GM19099 (cell line): Measurements from ENCODE around the gene HDAC9.

Experiments
- POLR2A ChIP-seq: IDR thresholded peaks from 3 replicates; pipeline ENCODE4 v1.6.1; 2011; ENCODE audit warnings: low read depth; ENCODE audit not compliant: insufficient read length; ENCODE audit errors: extremely low read depth

Gene HDAC9

DNA sequence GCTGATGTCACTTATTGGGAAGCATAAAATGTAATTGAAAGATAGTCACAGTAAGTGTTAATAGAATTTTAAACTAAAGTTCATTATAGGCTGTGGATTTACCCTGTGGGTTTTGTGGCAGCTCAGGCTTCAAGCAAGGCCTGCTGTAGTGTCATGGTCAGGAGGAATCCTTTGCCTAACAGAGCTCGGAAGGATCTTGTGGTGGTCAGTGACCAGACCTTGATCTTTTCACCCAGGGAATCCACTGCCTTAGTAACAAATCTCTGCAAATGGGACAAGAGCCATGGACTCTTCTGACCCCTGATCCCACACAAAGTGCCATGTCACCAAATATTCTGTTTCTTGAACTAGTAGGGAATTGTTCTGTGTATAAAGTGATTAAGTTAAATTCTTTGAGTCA is 20.6 kb upstream of the HDAC9 start:
- no peak for TF ChIP-seq POLR2A

DNA sequence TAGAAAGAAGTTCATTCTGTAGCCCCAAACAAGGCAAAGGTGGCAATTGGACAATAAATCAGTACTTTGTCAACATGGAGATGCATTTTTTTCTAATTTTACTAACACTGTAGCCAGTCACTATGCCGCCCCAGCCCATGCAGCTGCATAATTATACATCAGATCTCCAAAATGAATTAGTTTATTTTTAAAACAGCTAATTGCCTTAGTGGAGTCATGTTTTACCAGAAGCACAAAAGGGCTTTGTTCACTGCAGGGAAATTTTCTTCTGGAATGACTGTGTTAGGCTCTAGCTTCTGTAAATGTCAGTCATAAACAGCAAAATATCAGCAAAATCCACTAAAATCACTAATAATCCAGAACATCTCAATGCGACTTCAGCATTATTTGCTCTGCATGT is 20.1 kb upstream of the HDAC9 start:
- no peak for TF ChIP-seq POLR2A

DNA sequence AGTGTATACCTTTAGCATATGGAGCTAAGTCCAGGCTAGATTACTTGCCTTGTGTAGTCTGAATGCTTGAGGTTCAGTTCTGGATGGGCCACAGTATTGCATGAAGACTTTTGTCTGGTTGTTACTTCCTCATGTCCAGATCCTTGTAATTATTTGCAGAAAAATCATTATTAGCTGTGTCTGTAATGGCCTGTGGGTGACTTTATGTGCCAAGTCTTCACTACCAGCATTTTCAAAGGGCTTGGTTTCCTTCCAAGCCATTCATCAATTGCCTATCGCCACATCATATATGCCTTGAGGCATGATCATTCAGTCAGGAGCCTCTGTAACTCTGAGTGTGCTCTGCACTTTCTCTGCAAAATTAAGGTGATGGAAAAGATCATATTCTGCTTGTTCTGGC is 13.8 kb upstream of the HDAC9 start:
- TF ChIP-seq POLR2A = no peak

DNA sequence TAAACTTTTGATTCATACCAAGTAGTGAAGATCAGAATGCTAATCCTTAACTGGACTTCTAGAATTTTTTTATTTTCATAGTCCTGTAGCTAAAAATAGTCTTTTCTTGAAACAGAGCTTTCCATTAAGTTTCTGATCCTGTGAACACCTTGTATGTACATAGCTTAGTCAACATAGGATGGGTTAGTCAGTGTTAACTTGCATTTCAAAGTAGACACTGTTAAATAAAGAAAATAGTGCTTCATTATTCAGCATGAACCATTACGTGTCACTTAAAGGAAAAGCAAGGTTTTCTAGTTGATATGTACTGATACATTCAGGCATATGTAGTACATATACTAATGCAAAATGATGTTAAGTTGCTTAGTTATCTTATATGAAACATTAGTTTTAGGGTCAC is 7.5 kb upstream of the HDAC9 start:
- no peak for TF ChIP-seq POLR2A

DNA sequence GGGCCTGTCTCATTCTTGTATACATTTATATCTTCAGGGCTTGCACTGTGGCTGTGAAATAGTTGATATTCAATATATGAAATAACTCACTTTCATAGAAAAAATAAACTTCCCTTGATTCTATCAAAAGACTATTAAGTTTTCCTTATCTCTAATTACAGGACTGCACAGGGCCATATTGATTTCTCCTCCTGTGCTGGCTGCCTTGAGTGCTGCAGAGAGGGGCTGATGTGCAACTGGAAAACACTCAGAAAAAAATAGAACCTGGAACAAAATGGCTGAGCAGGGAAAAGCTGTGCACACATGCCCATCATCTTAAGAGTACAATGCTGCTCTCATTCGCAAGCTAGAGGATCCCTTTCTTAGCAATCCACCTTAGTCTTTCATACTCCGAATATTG is 5.9 kb upstream of the HDAC9 start:
- TF ChIP-seq POLR2A = no peak

DNA sequence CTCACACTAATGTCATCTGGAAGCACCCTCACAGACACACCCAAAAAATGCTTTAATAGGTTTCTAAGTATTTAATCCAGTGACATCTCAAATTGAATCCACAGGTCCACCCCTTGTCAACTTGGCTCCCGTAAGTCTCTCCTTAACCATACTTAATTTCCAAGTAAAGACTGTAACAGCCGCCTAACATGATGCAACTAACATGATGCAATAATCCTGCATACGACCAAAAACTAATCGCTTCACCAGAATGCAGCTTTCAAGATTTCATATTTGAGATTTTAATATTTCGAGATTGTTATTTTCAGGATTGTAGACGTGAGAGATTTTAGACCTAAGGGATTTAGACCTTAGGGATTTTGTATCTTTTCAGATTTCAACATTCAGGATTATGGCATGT is 3.7 kb upstream of the HDAC9 start:
- no peak for TF ChIP-seq POLR2A

DNA sequence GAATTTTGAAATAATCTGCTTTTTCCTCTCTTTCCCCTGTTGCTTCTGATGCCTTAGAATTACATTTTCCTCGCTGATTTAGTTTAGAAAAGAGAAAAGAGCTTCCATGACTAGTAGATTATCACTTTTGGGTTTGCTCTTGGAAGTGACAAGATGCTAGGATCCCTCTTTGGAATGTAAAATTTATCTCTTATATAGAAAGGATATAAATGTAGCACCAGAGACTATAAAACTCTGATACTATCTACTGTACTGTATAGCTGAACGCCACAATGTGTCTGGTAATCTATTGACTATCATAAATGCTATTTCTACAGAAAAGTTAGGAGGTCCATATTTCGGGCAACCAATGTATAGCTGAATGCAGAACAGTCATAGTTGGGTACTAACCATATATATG is 1.1 kb upstream of the HDAC9 start:
- no peak for TF ChIP-seq POLR2A

DNA sequence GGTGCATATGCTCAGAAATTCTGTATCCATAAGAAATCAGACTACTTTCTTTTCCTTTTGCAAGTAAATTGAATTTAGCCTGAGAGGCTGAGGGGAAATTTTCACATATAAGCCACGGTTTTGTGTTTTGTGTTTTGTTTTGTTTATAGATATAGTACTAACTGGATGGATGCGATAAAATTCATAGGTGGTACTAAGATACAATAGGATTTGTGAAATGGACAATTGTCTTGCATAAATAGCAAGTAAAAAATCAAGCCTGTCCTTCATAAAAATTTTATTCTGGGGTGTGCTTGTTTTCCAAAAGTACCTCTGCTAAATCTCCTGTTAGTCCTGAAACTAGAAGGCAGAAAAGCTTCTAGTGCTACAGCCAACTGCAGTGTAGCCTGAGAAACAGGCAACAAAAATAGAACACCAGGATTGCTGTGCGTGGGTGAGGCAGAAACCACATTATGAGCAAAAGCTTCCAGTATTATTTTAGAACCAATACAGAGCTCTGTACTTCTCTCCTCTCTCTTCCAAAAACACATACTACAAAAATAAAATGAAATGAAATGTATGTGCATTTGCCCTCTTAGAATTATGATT is 634 bp upstream of the HDAC9 start:
- no peak for TF ChIP-seq POLR2A

DNA sequence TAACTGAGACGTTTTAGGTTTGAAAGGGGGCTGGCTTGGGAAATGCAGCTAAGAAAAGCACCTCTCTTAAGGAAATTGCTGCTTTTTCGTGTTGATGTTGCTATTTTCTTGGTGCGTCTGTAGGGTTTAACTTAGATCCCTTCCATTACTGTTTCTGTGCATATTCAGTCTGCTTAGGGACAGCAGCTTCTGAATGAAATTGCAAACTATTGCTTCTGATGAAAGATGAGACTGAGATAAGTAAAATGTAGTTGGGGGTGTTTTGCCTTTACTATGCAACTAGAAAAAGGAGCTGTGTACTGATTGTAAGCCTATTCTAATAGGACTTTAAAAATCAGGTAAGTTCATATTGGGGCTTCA is 772 bp downstream of the HDAC9 start:
- no peak for TF ChIP-seq POLR2A

DNA sequence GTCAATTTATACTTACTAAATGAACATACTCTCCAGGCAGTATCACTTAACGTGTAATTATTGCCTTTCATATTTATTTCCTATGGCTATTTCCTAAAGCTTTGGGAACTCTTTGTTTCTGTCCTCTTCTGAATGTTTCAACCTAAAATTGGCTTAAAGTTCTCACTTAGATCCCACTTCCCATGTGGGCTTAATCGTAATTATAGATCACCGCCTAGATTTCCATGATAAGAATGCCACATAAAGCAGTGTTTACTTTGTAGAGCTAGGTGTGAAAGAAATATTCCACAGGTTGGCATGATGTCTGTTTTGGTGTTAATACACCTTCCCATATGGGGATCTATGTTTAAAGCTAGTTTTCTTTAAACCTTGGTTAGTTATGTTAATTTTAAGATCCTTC is 1.5 kb downstream of the HDAC9 start:
- TF ChIP-seq POLR2A = no peak

DNA sequence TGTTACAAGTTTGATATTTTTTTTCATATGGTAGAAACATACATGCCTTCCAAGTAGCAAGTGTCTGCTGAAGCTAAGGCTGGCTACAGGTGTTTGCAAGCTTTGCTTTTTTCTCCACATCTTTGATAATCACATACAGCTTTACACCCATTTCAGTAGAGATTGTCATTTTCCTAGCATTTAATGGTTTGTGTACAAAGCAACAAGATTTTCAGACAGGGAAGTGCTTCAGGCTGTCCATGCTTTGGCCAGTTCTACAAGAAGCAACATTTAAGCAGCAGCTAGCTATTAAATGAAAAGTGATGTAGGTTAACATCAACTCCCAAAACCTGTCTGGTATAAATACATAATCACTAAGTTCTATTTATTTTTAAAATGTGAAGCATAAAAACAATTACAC is 2.3 kb downstream of the HDAC9 start:
- no peak for TF ChIP-seq POLR2A

DNA sequence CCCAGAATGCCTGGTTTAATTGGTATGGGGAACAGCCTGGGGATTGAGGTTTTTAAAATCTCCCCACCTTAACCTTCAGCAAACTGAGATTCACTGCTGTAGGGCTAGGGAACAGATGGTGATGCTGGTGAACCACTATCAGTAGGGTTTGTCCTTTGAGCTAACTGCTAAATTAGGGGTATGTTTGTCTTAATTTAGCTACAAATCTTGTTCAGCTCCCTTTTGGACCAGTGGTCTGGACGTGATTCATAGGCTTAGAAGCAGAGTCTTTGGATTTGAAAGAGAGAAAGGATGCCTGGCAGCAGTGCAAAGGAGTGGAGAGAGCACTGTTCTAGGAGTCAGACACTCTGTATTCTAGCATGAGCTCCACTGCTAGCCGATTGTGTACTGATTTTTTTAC is 2.8 kb downstream of the HDAC9 start:
- no peak for TF ChIP-seq POLR2A

DNA sequence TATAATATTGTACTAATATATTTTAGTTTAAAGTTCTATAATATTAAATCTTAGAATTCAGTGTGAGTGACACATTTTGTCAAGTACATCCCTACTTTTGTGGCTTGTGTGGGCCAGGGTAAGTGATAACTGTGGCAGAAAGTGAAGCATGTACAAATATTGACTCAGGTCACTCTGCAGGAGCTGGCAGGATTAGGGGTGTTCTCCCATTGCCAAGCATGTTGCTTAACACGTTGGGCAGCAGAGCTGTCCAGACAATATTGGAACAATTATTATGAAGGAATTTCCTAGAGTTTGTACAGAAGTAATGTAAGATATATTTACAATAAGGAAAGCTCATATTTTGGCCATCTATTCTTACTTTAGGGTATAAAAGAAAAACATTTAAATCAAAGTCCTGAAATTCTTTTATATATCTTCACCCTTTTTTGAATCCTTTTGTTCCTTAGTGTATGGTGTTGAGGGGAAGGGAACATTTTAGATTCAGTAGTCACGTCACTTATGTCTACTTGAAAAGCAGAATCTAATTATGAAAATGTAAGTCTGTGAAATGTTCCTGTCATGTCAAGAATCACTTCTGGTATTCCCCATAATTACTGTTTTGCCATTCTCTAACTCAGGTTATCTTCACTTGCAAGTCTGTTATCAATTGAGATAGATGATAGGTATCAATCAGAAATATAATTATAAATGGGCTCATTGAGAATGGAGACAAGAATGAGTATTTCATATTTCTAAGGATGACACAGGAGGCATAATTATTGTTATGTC is 4.0 kb downstream of the HDAC9 start:
- no peak for TF ChIP-seq POLR2A

DNA sequence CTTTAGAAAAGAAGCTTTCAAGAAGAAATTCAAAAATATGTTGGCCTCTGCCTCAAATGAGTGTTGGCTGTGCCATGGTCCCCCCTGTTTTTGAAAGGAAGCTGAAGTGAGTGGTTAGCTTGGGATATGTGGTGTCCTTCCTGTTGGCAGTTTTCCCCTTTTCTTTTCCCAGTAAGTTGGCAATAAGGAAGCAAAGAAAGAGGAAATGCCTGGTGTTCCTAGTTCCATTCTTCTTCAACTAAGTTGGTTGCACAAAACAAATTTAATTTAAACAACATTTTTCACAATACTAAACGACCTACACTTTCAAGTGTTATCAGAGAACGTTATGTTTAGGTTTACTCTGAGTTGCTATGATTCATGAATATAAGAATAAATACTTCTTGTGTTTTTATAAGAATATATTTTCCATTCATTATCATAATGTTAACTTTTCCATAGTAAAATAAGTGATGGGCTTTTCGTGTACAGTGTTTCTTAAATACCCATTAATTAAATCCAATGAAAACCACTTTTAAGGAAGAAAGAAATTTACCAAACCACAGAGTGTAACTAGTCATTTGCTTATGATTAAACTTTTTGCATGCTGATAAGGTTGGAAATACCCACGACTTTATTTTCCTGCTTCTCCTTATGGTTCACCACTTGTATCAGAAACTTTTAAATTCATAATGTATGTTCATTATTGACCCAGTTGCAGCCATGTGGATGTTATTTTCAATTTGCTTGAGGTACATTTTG is 7.7 kb downstream of the HDAC9 start:
- no peak for TF ChIP-seq POLR2A

DNA sequence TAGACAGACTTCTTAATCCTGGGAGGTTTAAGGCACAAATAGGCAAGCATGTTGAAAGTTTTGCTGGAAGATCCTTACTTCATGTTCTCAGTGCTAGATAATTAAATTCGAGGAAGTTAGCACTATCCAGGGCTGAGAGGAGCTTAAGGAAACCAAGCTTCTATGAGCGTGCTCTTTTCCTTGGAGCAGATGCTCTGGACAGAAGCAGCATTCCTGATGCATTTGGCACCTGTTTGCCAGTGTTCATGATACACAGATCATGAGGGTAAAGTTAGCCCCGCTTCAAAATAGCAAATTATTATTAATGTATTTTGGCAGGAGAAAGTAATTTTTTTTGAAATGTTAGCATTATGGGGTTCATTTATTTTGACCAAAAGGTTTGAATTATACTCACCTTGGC is 9.4 kb downstream of the HDAC9 start:
- TF ChIP-seq POLR2A = no peak

DNA sequence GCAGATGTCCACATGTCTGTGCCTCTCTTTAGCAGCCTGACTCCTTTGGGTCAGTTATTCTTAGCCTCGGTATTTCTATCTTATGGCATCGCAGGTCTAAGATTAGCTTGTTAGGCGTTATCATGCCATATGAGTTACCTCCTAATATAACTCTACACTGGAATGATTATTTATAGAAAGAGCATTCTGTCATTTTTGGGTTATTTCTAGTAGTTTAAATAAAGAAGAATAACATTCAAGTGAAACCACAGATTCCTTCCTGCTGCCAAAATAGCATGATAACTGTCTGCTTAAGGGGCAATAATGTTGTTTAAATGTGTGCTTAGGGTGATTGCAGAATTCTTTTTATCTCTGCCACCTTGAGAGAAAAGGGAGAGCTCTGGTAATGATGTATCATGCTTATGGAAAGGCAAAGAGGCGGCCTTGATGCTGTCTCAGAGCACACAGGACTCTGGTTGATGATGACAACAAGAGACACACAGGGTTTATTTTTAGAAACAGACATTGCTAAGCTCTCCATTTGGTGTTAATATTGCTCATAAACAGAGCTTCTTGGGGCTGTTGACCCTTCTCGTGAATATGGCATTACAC is 10.4 kb downstream of the HDAC9 start:
- TF ChIP-seq POLR2A = no peak
